SH-SY5Y (cell line): ENCODE results near the gene TMEM115.

Experiments
- GATA2 ChIP-seq: IDR thresholded peaks from 2 replicates; pipeline ENCODE4 v1.6.1; 2011; ENCODE audit warnings: mild to moderate bottlenecking, low read depth, low read length
- GATA3 ChIP-seq: IDR thresholded peaks from 2 replicates; pipeline ENCODE4 v1.6.1; 2011; ENCODE audit warnings: low read depth, mild to moderate bottlenecking, low read length, moderate library complexity

- no peak for TF ChIP-seq GATA2
- no peak for TF ChIP-seq GATA3
Observed at GRCh38 chr3:50351323-50351697, 8.0 kb downstream of the TMEM115 start.
